ENCODE data around the gene C14orf180.

DNA sequence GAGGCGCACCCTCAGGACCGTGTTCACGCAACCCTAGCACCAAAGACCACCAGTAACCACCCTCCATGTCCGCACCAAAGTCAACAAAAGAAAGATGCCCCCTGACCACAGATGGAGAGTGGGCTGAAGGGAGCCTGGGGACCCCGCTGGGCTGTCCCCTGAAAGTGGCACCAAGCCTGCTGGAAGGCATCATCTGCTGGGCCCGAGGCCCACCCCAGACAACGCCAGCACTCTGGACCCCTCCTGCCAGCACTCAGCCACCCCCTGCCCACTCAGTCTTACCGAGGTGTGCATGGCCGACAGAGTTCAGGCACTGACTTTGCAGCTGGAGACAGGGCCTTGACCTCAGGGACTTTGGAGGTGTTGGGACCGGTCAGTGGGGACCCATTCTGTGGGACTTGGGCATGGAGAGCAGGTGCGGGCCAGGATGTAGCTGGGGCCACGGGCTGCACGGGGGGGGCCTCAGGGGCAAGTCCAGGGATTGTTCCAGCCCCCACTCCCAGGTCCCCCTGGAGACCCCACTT is 59.4 kb downstream of the C14orf180 start:
- TF ChIP-seq POLR2A (IDR thresholded peaks at IDR 0.05) = no peak
- TF ChIP-seq, protein P1, sequence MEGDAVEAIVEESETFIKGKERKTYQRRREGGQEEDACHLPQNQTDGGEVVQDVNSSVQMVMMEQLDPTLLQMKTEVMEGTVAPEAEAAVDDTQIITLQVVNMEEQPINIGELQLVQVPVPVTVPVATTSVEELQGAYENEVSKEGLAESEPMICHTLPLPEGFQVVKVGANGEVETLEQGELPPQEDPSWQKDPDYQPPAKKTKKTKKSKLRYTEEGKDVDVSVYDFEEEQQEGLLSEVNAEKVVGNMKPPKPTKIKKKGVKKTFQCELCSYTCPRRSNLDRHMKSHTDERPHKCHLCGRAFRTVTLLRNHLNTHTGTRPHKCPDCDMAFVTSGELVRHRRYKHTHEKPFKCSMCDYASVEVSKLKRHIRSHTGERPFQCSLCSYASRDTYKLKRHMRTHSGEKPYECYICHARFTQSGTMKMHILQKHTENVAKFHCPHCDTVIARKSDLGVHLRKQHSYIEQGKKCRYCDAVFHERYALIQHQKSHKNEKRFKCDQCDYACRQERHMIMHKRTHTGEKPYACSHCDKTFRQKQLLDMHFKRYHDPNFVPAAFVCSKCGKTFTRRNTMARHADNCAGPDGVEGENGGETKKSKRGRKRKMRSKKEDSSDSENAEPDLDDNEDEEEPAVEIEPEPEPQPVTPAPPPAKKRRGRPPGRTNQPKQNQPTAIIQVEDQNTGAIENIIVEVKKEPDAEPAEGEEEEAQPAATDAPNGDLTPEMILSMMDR (IDR thresholded peaks at IDR 0.05) = no peak
